ENCODE measurements around the gene ANXA3. TPM values are rescaled to one million over a fixed set of nuclear protein-coding genes. Genes with fewer than 3 reads are reported as not detected.
"Not testable (repeated sequence)": the region's sequence is repeated elsewhere in the genome, so short reads cannot be mapped to it uniquely, and the experiment has no call there.

Gene ANXA3
- total and polyA plus RNA-seq, 3 donors from 2014 or later, result 1.1 to 6.4 (median 3.5) TPM

DNA sequence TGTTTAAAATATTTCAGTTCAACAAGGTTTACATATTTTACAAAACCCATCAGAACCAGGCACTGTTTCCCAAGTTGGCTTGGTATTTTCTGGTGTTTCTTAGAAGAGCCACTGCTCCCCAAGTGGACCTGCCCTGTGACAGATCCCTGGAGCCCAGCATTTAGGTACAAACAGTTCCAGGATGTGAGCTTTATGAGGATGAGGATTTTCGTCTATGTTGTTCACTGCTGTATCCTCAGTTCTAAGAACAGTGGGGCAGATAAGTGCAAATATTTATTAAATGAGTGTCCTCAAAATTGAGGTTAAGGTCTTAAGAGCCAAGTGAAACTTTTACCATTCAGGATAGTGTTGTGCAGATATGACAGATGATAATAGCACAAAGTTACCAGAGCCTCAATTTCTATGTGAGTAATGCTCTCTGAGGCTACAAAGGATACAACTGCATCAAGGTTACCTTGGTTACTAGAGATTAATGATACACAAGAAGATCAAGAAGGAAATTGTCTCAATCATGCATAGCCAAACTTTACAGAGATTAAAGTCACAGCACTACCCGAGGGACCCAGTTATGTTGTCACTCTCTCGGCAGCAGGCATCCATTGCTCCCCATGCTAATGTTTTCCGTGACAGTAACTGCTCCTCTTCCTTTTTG is 37.5 kb downstream of the ANXA3 start:
- Histone ChIP-seq H3K36me3 (ENCODE audit: low read depth, missing control alignments) (no peaks in the 10 kb centered on the region), H3K27me3 (no peaks in the 10 kb centered on the region), H3K9me3 (no peaks in the 10 kb centered on the region), H3K4me1 (no peaks in the 10 kb centered on the region), H3K27ac (no peak overlapping the region), H3K4me3 (no peak overlapping the region)
- TF ChIP-seq CTCF (IDR thresholded peaks at IDR 0.05), result no peak
- no peak for TF ChIP-seq POLR2A (IDR thresholded peaks at IDR 0.05)
- 56 to 60% methylated on average over 4 of the region's 4 CpGs for WGBS, 2 donors
- intact Hi-C loops (cut with DNase I; ENCODE audit: low total_unique reads), result no loop called here
- no peak for DNase-seq

DNA sequence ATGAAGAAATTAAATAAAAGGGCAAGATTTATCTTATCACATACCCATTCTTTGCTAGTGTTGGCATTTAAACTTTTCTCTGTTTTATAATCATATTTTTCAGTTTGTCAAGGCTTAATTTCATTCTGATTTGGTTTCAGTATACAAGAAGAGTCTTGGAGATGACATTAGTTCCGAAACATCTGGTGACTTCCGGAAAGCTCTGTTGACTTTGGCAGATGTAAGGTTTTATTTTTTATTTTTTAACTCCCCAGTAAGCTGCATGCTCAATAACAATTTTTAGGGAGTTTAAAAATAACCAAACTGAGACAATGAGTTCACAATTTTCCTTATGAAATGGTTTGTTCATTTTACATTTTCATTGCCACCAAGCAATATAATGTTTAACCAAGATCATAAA is 39.8 kb downstream of the ANXA3 start:
- Histone ChIP-seq H3K4me3 (no peak overlapping the region), H3K27me3 (no peaks in the 10 kb centered on the region), H3K4me1 (no peaks in the 10 kb centered on the region), H3K27ac (no peak overlapping the region), H3K36me3 (ENCODE audit: low read depth, missing control alignments) (no peaks in the 10 kb centered on the region), H3K9me3 (no peaks in the 10 kb centered on the region)
- 37 to 61% methylated on average over 2 of the region's 2 CpGs for WGBS, 2 donors
- TF ChIP-seq POLR2A (IDR thresholded peaks at IDR 0.05) (no peak), CTCF (IDR thresholded peaks at IDR 0.05) (no peak)
- no peak for DNase-seq
- intact Hi-C loops (cut with DNase I; ENCODE audit: low total_unique reads), result no loop called here

- no peak for DNase-seq
- H3K4me1 ChIP-seq, result no peaks in the 10 kb centered on the region
- intact Hi-C loops (cut with DNase I; ENCODE audit: low total_unique reads), result no loop called here
- H3K27me3 ChIP-seq, result no peaks in the 10 kb centered on the region
- H3K4me3 ChIP-seq, result no peak overlapping the region
- no peaks in the 10 kb centered on the region for H3K36me3 ChIP-seq (ENCODE audit: low read depth, missing control alignments)
- H3K9me3 ChIP-seq, result no peaks in the 10 kb centered on the region
- no peak overlapping the region for H3K27ac ChIP-seq
- peak in 1 of 3 experiments; percentile 23 for TF ChIP-seq CTCF (IDR thresholded peaks at IDR 0.05)
- TF ChIP-seq POLR2A (IDR thresholded peaks at IDR 0.05), result no peak
- WGBS, 2 donors, result 66 to 78% methylated on average over 3 of the region's 3 CpGs
Observed at GRCh38 chr4:78592088-78592783, 40.7 kb downstream of the ANXA3 start.

GRCh38 chr4:78596111-78596742 is 44.7 kb downstream of the ANXA3 start:
- intact Hi-C loops (cut with DNase I; ENCODE audit: low total_unique reads), result no loop called here
- no peak for DNase-seq
- H3K4me1 ChIP-seq, result no peaks in the 10 kb centered on the region
- no peak overlapping the region for H3K4me3 ChIP-seq
- H3K9me3 ChIP-seq, result no peaks in the 10 kb centered on the region
- no peak for TF ChIP-seq POLR2A (IDR thresholded peaks at IDR 0.05)
- TF ChIP-seq CTCF (IDR thresholded peaks at IDR 0.05), result no peak
- H3K36me3 ChIP-seq (ENCODE audit: low read depth, missing control alignments), result no peaks in the 10 kb centered on the region
- no peaks in the 10 kb centered on the region for H3K27me3 ChIP-seq
- no peak overlapping the region for H3K27ac ChIP-seq
- WGBS, 2 donors, result 97 to 98% methylated on average over 3 of the region's 3 CpGs

DNA sequence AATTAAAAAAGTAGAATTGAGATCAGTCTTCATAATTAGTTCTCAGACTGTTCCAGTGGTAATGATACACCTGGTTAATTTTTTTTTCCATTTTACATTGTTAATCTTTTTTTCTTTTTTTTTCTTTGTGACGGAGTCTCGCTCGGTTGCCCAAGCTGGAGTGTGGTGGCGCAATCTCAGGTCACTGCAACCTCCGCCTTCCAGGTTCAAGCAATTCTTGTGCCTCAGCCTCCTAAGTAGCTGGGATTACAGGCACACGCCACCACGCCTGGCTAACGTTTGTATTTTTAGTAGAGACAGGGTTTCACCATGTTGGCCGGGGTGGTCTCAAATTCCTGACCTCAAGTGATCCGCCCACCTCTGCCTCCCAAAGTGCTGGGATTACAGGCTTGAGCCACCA is 46.9 kb downstream of the ANXA3 start:
- H3K4me3 ChIP-seq; intact Hi-C loops (cut with DNase I; ENCODE audit: low total_unique reads); H3K9me3 ChIP-seq; H3K4me1 ChIP-seq; H3K36me3 ChIP-seq (ENCODE audit: low read depth, missing control alignments); H3K27me3 ChIP-seq; DNase-seq; H3K27ac ChIP-seq: not testable (repeated sequence)
- WGBS, 2 donors, result 93% methylated on average over 10 of the region's 10 CpGs
